GM12874 (cell line): Measurements from ENCODE around the gene KIF26B.

Experiments
- TF ChIP-seq, protein P1 (sequence below): IDR thresholded peaks from 2 replicates; pipeline ENCODE4 v1.5.1; 2011; ENCODE audit warnings: low read depth, mild to moderate bottlenecking, control low read depth, low read length, moderate library complexity; ENCODE audit not compliant: insufficient read depth

Gene KIF26B

DNA sequence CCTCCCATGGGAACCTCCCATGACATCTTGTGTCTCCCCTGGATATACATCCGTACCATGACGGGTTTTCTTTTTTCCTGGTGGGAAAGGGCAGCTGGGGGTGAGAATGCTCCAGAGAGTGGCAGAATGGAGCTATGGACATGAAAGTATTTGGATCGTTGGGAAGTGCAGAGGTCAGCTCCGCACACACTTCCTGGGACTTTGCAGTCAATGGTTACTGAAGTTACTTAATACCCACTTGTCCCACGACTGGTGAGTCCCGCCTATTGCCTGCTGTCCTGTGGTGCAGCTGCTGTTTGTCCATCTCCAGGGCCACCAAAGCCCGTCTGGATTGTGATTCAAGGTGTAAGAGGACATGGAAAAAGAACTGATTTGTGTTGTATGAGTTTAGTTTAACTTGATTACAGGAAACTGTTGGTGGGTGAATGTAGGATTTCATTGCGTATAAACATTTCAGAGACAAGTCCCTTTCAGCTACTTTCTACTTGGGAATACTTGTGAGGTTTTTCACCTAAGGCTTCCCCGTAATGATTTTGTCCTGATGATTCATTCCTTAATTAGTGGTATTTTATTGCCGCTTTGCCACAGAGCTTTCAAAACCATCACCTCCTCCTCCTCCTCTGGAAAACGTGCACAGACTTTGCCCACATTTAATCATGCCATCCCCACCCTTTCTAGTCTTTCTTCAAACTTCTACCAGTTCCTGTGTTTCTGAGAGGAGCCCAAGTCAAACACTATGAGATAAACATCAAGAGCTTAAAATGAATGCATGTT, 308.8 kb downstream of the KIF26B start:
- TF ChIP-seq, protein P1, sequence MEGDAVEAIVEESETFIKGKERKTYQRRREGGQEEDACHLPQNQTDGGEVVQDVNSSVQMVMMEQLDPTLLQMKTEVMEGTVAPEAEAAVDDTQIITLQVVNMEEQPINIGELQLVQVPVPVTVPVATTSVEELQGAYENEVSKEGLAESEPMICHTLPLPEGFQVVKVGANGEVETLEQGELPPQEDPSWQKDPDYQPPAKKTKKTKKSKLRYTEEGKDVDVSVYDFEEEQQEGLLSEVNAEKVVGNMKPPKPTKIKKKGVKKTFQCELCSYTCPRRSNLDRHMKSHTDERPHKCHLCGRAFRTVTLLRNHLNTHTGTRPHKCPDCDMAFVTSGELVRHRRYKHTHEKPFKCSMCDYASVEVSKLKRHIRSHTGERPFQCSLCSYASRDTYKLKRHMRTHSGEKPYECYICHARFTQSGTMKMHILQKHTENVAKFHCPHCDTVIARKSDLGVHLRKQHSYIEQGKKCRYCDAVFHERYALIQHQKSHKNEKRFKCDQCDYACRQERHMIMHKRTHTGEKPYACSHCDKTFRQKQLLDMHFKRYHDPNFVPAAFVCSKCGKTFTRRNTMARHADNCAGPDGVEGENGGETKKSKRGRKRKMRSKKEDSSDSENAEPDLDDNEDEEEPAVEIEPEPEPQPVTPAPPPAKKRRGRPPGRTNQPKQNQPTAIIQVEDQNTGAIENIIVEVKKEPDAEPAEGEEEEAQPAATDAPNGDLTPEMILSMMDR = no peak

DNA sequence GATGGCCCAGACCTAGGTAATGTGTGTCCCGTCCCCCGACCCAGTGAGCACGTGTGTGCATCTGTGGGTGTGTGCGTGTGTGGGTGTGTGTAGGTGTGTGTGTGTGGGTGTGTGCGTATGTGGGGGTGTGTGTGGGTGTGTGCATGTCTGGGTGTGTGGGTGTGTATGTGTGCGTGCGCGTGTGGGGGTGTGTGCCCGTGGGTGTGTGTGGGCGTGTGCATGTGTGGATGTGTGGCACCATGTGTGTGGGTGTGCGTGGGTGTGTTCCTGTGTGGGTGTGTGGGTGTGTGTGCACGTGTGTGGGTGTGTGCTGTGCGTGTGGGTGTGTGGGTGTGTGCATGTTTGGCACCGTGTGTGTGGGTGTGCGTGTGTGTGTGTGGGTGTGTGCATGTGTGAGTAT, 309.5 kb downstream of the KIF26B start:
- TF ChIP-seq, protein P1 = no peak

DNA sequence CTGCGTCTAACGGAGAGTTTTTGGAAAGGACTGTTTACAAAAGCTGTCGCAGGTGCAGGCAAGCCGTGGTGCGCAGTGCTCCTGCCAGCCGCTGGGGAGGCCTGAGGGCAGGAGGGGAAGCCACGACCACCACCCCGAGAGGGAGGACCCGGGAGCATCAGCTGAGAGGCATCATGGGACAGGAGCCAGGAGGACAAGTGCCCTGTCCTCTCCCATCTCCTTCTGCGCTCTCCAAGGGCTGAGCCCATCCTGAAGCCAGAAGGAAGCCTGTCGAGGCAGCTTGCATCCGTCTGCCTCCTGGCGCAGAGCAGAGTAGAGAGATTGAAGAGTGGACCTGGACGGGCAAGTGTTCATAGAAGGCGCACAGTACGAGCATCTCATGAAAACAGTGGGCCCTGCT, 310.9 kb downstream of the KIF26B start:
- TF ChIP-seq, protein P1 = no peak

DNA sequence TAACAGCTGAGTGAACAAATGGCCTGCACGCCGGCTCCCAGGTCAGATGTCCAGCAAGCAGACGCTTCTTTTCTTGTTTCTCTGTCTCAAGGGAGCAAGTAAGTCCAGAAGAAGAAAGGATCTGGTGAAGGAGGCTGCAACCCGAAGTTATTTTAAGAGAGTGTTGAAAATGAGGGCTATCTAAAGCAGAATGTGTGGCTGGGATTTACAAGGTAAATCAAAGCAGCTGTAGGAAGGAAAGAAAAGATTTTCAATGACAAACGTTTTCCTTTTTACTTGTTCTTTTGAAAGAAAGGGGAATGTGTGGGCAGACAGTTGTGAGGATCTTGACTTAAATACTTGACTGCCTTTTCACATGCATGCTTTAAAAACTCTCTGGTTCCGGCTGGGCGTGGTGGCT, 311.5 kb downstream of the KIF26B start:
- TF ChIP-seq, protein P1 = no peak

DNA sequence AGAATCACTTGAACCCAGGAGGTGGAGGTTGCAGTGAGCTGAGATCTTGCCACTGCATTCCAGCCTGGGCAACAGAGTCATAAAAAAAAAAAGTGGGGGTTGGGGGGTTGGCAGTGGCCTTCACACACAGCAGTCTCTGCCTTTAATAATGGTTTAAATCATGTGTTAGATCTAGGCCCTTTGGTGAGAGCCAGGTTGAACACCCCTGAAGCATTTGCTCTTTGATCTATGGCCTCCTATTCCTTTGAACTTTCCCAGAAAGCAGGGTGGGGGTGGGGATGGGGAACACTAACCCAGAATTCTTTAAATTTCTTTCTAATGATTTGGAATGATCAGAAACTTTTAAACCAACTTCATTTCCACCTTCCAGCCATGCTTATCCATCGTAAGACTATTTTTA, 313.0 kb downstream of the KIF26B start:
- TF ChIP-seq, protein P1 = no peak

DNA sequence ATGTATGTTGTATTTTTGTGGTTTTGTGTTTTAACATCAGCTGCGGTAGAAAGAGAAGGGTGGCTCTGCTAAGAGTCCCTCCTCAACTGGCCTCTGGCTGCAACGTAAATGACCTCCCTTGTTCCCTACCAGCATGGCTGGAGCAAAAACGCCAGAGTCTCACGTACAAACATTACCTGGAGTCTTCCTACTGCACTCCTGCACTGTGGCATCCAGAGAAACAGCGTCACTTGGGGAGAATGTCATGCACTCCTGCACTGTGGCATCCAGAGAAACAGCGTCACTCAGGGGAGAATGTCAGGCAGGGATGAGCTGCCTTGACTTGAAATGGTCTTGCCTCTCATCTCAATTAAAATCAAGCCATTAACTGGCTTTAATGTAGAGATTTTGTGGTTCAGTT, 314.2 kb downstream of the KIF26B start:
- TF ChIP-seq, protein P1 = no peak

DNA sequence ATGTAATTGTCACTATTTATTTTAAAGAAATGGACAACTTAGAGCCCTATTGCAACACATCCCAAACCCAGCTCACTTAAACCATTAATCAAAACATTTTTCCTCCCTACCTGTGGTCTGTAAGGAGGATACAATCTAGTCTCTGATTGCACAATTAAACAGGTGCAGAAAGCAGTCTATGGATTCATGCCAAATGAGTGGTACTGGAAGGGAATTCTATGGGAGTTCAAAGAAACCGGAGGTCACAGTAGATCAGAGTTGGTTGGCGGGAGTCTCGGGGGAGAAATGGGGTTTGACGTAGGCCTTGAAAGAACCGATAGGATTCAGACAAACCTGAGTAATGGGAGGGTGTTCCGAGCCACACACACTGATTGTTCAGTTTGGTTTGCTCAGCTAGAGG, 314.9 kb downstream of the KIF26B start:
- TF ChIP-seq, protein P1 = no peak
